ENCODE data around the gene RUFY3.
"Not testable (repeated sequence)": the region's sequence is repeated elsewhere in the genome, so short reads cannot be mapped to it uniquely, and the experiment has no call there.

RUFY3 gene

DNA sequence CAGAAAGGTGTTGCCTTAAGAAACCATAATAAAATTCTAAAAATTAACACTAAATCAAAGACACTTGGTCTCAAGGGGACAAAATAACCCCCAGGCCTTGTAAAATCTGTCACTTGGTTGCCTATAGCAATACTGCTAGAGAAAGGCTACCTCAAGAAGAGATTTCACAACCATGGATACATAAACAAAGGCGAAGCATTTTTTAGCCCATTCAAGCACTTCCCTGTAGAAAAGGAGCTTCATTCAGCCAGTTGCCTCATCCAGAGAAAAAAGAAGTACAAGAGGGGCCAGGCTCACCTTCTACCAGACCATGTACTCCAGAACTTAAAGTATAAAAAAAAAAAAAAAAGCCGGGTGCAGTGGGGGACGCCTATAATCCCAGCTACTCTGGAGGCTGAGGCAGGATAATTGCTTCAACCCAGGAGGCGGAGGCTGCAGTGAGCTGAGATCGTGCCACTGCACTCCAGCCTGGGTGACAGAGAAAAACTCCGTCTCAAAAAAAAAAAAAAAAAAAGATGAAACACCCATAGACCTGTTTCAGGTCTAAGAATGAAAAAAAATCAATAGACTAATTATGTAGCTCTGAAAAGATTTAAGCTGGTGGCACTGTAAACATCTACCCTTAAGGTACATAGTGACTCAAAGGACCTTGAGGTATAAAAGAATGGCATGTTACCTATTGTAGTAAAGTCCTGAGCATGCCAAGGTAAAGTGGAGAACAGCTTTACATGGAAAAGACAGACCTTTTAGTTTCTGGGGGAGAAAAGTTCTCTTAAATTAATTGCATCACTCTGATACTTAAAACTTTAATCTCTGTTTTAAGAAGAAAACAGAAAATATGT lies 18.0 kb downstream of the RUFY3 start:
- DNase-seq, result peak in 1 of 3 experiments; percentile 7

- no peak for DNase-seq
These were observed 20.3 kb downstream of the RUFY3 start for GRCh38 chr4:70741867-70742658.

GRCh38 chr4:70743731-70744130 lies 22.0 kb downstream of the RUFY3 start:
- DNase-seq, result no peak

GRCh38 chr4:70746179-70746839 lies 24.5 kb downstream of the RUFY3 start:
- DNase-seq, result no peak

- DNase-seq, result no peak
These were observed 26.1 kb downstream of the RUFY3 start for GRCh38 chr4:70747874-70748273.

- DNase-seq, result no peak
These were observed 27.5 kb downstream of the RUFY3 start for GRCh38 chr4:70749313-70749712.

DNA sequence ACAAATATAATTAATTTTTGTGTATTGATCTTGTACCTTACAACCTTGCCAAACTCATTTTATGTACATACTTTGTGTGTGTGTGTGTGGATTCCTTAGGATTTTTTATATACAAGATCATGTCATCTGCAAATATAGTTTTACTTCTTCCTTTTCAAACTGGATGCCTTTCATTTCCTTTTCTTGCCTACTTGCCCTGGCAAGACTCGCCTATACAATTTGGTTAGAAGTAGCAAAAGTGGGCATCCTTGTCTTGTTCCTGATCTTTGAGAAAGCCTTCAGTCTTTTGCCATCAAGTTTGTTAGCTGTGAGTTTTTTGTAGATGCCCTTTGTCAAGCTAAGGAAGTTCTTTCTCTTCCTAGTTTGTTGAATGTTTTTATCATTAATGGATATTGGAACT lies 30.5 kb downstream of the RUFY3 start:
- DNase-seq, result no peak

DNA sequence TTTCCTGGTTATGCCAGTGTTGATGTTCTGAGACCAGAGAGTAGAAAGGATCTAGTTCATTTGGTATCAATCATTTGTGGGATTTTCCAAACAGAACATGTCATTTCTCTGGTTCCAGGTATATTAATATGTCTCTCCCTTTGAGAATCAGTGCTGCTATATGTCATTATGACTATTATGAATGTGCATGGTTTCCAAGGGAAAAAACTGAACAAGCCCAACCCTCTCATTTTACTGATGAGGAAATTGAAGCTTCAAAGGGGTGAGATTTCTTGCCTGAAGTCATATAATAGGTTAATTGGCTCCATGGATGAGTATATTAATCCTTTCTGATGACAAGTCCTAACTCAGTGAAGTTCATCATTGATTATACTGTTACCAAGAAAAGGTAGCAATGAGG lies 31.9 kb downstream of the RUFY3 start:
- DNase-seq, result no peak

GRCh38 chr4:70754470-70754869 lies 32.7 kb downstream of the RUFY3 start:
- DNase-seq, result no peak

GRCh38 chr4:70754990-70755688 lies 33.4 kb downstream of the RUFY3 start:
- DNase-seq, result no peak

DNA sequence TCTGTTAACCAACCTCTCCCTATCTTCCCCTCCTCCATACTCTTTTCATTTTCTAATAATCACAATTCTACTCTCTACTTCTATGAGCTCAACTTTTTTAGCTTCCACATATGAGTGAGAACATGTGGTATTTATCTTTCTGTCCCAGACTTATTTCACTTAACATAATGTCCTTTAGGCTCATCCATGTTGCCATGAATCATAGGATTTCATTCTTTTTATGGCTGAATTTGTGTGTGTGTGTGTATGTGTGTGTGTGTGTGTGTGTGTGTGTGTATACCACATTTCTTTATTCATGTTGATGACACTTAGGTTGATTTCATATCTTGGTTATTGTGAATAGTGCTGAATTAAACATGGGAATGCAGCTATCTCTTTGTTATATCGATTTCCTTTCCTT lies 37.4 kb downstream of the RUFY3 start:
- no peak for DNase-seq

GRCh38 chr4:70759627-70760026 lies 37.9 kb downstream of the RUFY3 start:
- no peak for DNase-seq

DNA sequence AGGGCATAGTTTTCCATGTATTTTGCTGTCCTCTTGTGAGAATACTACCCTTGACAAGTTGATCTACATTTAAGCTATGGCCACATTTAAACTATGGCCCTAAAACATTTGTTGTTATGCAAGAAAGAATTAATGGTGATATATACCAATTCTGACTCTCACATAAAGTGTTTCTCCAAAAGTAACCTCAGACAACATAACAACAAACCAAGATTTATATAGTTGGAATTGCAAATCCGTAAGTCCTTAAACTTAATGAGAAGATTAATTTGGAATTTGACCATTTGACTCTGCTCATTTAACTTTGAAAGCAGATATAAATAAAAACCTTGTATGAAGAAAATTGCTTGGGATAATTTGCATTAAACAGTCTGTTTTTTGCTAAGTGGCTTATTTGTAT lies 38.9 kb downstream of the RUFY3 start:
- no peak for DNase-seq

GRCh38 chr4:70761276-70761816 lies 39.6 kb downstream of the RUFY3 start:
- DNase-seq, result no peak

- DNase-seq, result no peak
These were observed 43.6 kb downstream of the RUFY3 start for GRCh38 chr4:70765368-70765767.

DNA sequence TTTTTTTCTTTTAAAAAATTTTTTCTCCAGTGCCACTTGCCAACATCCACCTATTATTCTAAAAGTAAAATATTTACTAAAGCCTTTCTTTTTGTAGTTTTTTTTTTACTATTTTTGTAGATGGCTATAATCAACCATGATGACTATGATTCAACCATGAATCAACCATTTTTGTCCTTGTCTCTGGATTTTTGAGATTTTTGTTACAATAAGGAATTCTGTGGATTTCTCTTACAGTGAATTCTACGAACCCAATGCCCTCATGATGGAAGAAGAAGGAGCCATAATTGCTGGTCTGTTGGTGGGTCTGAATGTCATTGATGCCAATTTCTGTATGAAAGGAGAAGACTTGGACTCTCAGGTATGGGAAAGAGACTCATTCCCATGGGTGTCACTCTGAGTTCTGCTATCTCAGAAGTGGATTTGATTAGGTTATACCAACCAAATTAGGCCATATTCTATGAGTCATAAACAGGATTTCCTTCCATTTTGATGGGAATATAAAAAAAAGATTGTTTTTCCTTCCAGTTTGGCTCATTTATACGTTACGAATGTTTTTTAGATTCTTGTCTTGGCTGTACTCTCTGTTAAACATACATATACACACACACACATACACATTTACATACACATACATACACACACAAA lies 46.7 kb downstream of the RUFY3 start:
- DNase-seq, result no peak

GRCh38 chr4:70769396-70769795 lies 47.6 kb downstream of the RUFY3 start:
- not testable (repeated sequence) for DNase-seq

GRCh38 chr4:70772929-70773555 lies 51.3 kb downstream of the RUFY3 start:
- DNase-seq, result no peak

DNA sequence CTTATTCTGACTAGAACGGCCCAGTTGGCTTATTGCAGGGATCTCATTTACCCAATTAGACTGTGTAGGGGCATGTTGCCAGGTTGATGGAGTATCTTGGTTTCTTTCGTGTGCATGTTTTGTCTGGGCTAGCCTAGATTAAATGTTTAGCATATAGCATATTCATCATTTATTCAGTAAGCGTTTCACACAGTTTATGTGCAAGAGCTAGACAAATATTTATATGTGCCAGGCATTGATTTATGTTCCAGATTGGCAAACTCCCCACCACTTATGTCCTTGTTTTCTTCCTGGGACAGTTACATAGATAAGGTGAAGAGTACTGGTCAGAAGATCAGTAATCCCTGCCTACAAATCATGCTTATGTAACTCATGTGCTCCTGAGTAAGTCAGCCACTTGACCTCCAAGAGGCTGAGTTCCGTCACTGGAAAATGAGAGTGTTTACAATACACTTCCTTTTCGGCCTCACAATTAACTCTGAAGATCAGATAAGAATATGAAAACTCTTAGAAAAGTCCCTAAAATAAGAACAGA lies 57.2 kb downstream of the RUFY3 start:
- DNase-seq, result no peak

GRCh38 chr4:70783096-70783495 lies 61.3 kb downstream of the RUFY3 start:
- no peak for DNase-seq

DNA sequence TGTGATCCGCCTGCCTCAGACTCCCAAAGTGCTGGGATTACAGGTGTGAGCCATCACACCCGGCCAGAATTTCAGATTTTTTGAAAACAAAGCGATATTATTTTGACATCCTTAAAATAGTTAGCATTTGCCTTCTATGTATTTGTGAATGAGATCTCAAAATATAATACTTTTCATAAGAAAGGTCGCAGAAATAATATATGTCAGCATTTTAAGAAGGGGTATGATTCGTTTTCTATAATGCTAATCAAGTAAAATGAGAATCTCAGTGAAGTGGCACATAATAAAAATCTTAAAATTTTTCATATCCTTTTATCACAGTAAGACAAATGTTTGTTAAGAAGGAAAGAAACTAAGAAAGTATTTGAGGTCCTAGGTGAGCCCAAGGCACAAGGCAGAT lies 65.7 kb downstream of the RUFY3 start:
- DNase-seq, result no peak

Data from NCI-H1417 (cell line).